ENCODE data around the gene ERF.
A peak's percentile ranks its signal among the peaks of the same experiment; 100 is the strongest.

The ERF gene

DNA sequence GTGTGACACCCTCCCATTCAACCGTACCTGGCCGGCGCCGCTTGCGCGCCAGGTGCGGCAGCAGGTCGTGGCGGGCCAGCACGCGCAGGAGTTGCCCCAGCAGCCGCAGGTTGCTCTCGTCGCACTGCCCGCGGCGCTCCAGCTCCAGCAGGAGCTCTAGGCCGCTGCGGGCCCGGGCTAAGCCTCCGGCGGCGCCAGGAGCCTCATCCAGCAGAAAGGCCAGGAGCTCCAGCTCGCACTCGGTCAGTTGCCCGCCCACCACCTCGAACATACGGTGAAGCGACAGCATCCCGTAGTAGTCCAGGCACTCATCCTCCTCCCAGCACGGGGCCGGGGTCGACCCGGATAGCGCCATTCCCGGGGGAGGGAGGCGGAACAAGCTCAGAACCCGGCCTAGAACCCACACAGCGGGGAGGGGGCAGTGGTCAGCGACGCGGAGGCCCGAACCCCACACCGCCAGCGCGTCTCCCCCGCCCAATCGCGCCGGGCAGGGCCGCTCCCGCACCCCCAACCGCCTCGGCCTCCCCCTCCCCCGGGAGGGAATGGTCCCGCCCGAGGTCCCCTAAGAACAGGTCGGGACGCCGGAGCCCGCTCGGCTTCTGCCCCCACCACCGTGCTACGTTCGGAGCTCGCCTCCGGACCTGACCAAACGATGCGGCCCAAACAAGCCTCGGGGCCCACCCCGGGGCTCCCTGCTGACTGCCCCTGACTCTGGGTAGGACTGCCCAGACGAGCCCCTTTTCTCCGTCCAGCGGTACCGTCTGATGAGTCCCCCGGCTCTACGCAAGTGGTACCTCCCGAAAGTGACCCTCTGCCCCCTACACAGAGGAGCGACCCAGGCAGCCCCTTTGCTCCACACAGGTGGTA is 38.0 kb downstream of the ERF start:
- no peak for DNase-seq (ENCODE audit: low read depth in 2 of 2)

DNA sequence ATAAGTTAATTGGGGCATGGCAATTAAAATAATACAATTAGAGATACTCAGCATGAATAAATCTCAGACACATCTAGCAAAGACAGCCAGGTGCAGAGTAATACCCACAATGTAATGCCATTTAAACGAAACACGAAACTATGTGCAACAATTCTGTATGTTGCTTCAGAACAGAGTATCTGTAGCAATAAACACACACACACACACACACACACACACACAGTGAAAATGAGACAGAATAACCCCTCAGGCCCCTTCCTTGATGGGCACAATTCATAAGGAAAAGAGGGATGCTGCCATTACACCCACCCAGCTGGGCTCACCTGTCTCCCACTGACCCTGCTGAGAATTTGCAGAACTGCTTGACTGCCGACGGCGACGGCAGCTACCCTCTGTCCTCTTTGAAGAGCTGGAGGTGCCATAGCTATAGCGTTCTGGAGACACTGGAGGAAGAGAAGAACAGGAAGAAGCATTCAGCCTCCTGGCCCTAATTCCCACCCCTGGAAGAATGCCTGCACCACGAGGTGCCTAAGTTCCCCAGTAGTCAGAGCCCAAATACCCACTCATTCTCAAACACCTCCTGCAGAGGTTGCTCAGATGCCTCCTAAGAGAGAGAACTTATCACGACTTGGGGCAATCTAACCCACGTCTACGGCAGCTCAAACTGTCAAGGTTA is 40.0 kb downstream of the ERF start:
- DNase-seq (ENCODE audit: low read depth in 2 of 2), result no peak

DNA sequence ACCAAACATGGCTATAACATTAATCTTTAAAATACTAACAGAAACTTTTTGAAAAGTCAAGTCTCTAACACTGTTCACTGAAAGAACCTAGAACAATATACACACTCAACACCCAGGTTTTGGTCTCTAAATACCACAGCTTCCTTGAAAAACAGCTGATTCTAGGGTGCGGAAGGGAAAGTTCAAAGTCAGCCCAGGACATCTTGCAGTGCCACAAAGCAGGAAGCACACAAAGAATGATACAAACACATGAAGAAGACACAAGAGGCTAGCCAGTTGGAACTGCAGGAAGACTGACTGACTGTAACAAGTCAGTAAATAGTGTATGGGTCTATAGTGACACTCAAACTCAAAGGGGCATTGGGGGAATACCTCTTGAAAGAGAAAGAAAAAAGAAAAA is 42.0 kb downstream of the ERF start:
- DNase-seq (ENCODE audit: low read depth in 2 of 2), result no peak

GRCh38 chr19:42208612-42209011 is 46.3 kb downstream of the ERF start:
- no peak for DNase-seq (ENCODE audit: low read depth in 2 of 2)

DNA sequence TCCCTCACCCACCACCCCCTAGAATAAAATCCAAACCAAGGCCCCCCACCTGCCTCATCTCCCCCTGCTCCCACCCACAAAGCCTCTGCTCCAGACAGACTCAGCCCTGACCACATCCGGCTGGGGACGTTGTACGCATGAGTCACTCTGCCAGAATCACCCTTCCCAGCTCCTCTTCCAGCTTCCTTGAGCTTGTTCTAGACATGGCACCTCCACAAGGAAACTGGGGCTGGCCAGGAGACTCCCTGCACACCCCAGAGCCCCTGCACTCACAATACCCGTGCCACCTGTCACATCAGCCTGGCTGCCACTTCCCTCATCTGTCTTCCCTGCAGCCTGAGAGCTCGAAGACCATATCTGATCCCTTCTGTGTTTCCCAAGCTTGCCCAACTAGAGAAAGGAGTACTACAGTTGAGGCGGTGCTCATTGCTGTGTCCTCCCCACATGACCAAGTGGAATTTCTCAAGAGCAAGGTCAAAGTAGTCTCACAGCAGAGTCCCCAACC is 47.1 kb downstream of the ERF start:
- DNase-seq (ENCODE audit: low read depth in 2 of 2), result no peak

- no peak for DNase-seq (ENCODE audit: low read depth in 2 of 2)
These were observed 47.8 kb downstream of the ERF start for GRCh38 chr19:42206871-42207755.

DNA sequence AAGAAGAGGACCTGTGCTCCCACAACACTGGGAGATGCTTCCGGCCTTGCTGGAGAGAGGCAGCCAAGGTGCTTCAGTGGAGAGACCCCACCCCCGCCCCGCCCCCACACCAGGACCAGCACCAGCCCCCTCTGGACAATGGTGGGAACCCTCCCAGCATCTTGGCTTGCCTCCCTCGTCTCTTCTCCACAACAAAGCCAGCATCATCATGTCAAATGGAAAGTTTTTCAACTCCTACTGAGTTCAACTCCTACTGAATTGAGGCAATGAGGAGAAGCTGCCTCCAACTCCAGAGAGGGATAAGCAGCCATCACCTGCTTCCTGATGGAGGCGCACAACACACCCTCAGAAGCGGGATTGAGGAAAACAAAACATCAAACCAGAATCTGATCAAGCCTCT is 50.3 kb downstream of the ERF start:
- DNase-seq (ENCODE audit: low read depth in 2 of 2), result no peak

DNA sequence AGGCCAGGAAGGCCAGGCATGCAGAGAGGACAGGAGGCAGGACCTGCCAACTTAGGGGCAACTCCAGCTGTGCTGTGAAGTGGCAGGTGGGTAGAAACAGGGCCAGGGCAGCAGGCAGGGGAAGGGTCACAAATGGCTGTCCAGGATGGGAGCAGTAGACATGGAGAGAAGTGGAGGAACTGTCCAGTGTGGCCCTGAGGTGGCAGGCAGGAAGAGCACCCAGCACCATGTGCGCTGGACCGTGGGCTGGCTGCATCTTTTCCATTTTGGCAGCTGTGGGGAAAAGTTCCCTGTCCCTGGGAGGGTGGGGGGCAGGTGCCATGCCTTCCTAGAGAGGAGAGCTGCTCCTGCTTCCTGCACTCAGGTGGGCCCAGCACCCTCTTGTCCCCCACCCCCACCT is 51.2 kb downstream of the ERF start:
- DNase-seq (ENCODE audit: low read depth in 2 of 2), result no peak

DNA sequence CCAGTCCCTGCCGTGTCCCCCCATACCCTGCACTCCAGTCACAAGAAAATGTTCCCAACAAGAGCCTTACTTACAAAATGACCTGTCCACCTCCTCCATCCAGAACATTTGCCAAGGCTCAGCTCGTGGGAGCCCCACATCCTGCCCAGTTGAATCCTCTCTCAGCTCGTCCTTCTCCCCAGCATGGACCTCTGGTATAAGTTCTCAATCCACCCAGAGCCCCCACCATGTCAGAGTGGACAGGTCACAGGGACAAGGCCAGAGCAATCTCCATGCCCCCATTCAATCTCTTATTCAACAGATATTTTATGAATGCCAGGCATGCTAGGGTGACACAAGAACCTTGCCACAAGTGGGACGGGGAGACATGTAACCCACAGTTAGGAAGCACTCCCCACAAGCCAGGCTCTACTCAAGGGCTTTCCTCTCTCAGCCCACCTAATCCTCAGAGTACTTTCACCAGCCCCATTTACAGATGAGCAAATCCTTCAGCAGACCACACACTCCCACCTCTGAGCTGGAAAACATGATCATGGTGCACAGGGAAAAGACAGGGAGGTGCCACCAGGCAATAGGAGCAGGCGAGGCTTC is 52.5 kb downstream of the ERF start:
- no peak for DNase-seq (ENCODE audit: low read depth in 2 of 2)

- DNase-seq (ENCODE audit: low read depth in 2 of 2), result no peak
These were observed 53.2 kb downstream of the ERF start for GRCh38 chr19:42201489-42202289.

DNA sequence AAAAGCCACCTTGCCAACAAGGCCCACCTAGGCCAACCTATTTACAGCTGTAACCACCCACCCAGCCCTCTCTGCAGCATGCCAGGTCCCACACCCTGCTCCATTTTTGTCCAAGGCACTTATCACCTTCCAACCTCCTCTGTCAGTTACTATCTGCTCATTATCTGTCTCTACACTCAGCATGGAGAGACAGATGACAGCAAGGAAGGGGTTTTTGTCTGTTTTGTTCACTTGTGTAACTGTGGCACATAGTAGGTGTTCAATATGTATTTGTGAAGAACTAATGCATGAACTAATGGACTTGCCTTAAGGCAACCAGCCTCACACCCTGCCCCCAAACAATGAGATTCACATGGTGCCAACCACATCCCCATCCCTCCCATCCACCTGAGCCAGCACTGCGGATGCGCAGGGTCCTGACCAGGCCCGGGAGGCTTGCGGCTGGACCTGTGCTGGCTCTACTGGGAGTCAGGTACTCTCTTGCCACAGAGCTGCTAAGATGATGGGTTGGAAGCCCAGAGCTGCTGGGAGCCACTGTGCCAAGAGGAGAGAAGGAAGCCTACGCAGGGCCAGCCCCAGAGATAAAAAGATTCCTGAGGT is 54.7 kb downstream of the ERF start:
- no peak for DNase-seq (ENCODE audit: low read depth in 2 of 2)

- no peak for DNase-seq (ENCODE audit: low read depth in 2 of 2)
These were observed 55.4 kb downstream of the ERF start for GRCh38 chr19:42199440-42200115.

- peak; percentile 50 to 60 for DNase-seq (ENCODE audit: low read depth in 2 of 2)
These were observed 56.1 kb downstream of the ERF start for GRCh38 chr19:42198676-42199439.

Measured in stimulated activated CD8-positive, alpha-beta memory T cell treated with anti-CD3 and anti-CD28 coated beads, Interleukin-15, amount 100 ng/mL, for 4 hours (primary cell).